ENCODE measurements around the gene ERF. TPM values are rescaled to one million over a fixed set of nuclear protein-coding genes. Genes with fewer than 3 reads are reported as not detected.

Gene ERF
- total RNA-seq, 2 donors from 2014 or later = 10.6 to 31.6 TPM

GRCh38 chr19:42247640-42248199 is 7.2 kb downstream of the ERF start:
- H3K27ac ChIP-seq = no peak overlapping the region
- H3K4me1 ChIP-seq = peaks cover 54% of the 10 kb centered on the region
- peaks cover 0 to 9% of the 10 kb centered on the region in 2 donors for H3K36me3 ChIP-seq (replicated peaks in 1 of 2; ENCODE audit: insufficient read depth in 1 of 2, low read depth in 2 of 2)
- no peaks in the 10 kb centered on the region for H3K9me3 ChIP-seq
- H3K27me3 ChIP-seq = no peaks in the 10 kb centered on the region
- ATAC-seq (no peak), DNase-seq (no peak)
- intact Hi-C loops (cut with DNase I) = loop anchor here (5.0 kb wide), 1 partner anchor 45 kb away; no protein-coding TSS in a partner anchor
- H3K4me3 ChIP-seq = no peak overlapping the region
- WGBS, 2 donors = 88 to 89% methylated on average over 5 of the region's 6 CpGs
- no peak for TF ChIP-seq POLR2A (IDR thresholded peaks at IDR 0.05)
- TF ChIP-seq CTCF (IDR thresholded peaks at IDR 0.05) = no peak

- intact Hi-C loops (cut with DNase I) = loop anchor here (5.0 kb wide), 1 partner anchor 45 kb away; no protein-coding TSS in a partner anchor
- Histone ChIP-seq H3K27me3 (no peaks in the 10 kb centered on the region), H3K27ac (peak overlapping the region in 2 of 4 donors; percentile 33 to 59), H3K36me3 (replicated peaks in 1 of 2; ENCODE audit: insufficient read depth in 1 of 2, low read depth in 2 of 2) (peaks cover 0 to 9% of the 10 kb centered on the region in 2 donors), H3K9me3 (no peaks in the 10 kb centered on the region), H3K4me1 (peaks cover 49% of the 10 kb centered on the region), H3K4me3 (no peak overlapping the region)
- DNase-seq = no peak
- WGBS, 2 donors = 50 to 61% methylated on average over 3 to 7 of the region's 7 CpGs
- TF ChIP-seq CTCF (IDR thresholded peaks at IDR 0.05) = no peak
- no peak for TF ChIP-seq POLR2A (IDR thresholded peaks at IDR 0.05)
- ATAC-seq = no peak
Observed at GRCh38 chr19:42246922-42247639, 7.8 kb downstream of the ERF start.

- Histone ChIP-seq H3K27me3 (no peaks in the 10 kb centered on the region), H3K4me3 (no peak overlapping the region), H3K4me1 (peaks cover 46% of the 10 kb centered on the region), H3K9me3 (no peaks in the 10 kb centered on the region), H3K36me3 (replicated peaks in 1 of 2; ENCODE audit: insufficient read depth in 1 of 2, low read depth in 2 of 2) (peaks cover 0 to 9% of the 10 kb centered on the region in 2 donors), H3K27ac (peak overlapping the region in 2 of 4 donors; percentile 33 to 59)
- TF ChIP-seq POLR2A (IDR thresholded peaks at IDR 0.05) = no peak
- TF ChIP-seq CTCF (IDR thresholded peaks at IDR 0.05) = peak; percentile 44 to 79 (median 66)
- DNase-seq (peak; percentile 72 to 76 (median 74)), ATAC-seq (no peak)
- intact Hi-C loops (cut with DNase I) = loop anchor here (5.0 kb wide), 1 partner anchor 46 kb away; no protein-coding TSS in a partner anchor
- 22 to 26% methylated on average over 5 to 10 of the region's 10 CpGs for WGBS, 2 donors
Observed at GRCh38 chr19:42246143-42246921, 8.6 kb downstream of the ERF start.

GRCh38 chr19:42245231-42245630 is 9.7 kb downstream of the ERF start:
- ATAC-seq = no peak

More at GRCh38 chr19:42245231-42245630, 9.7 kb downstream of the ERF start:
- peaks cover 47% of the 10 kb centered on the region for H3K4me1 ChIP-seq
- H3K27me3 ChIP-seq = no peaks in the 10 kb centered on the region
- H3K9me3 ChIP-seq = no peaks in the 10 kb centered on the region
- DNase-seq = no peak
- intact Hi-C loops (cut with DNase I) = loop anchor here (5.0 kb wide), 1 partner anchor 47 kb away; no protein-coding TSS in a partner anchor
- no peak for TF ChIP-seq POLR2A (IDR thresholded peaks at IDR 0.05)
- TF ChIP-seq CTCF (IDR thresholded peaks at IDR 0.05) = no peak
- H3K4me3 ChIP-seq = no peak overlapping the region
- 69 to 71% methylated on average over 10 of the region's 10 CpGs for WGBS, 2 donors
- peaks cover 0 to 9% of the 10 kb centered on the region in 2 donors for H3K36me3 ChIP-seq (replicated peaks in 1 of 2; ENCODE audit: insufficient read depth in 1 of 2, low read depth in 2 of 2)
- H3K27ac ChIP-seq = peak overlapping the region in 3 of 4 donors; percentile 76 to 94 (median 90)
